GM06990 (cell line): ENCODE measurements around the gene HMBS.
"Not testable (repeated sequence)": the region's sequence is repeated elsewhere in the genome, so short reads cannot be mapped to it uniquely, and the experiment has no call there.

Experiments used
- DNase-seq: peaks from one replicate; pipeline ENCODE4 v3.0.0-alpha.2; 2011; ENCODE audit not compliant: insufficient read length; ENCODE audit errors: extremely low read depth
- H3K27me3 ChIP-seq: replicated peaks from 2 replicates; pipeline ENCODE4 v1.6.0; 2011; ENCODE audit warnings: low read length; ENCODE audit not compliant: control insufficient read depth, insufficient read depth
- H3K36me3 ChIP-seq: 2 replicates; pipeline ENCODE4 v1.5.1; 2011; ENCODE audit warnings: low read length; ENCODE audit not compliant: control insufficient read depth, insufficient read depth
- H3K4me3 ChIP-seq: replicated peaks from 2 replicates; pipeline ENCODE4 v1.5.1; 2011; ENCODE audit warnings: low read depth, mild to moderate bottlenecking, control low read depth, low read length
- TF ChIP-seq, protein P1 (sequence below): IDR thresholded peaks from 2 replicates; pipeline ENCODE4 v1.5.1; 2011; ENCODE audit warnings: low read length, control low read depth, mild to moderate bottlenecking, inconsistent platforms; ENCODE audit not compliant: insufficient read depth, poor library complexity, severe bottlenecking

The HMBS gene

DNA sequence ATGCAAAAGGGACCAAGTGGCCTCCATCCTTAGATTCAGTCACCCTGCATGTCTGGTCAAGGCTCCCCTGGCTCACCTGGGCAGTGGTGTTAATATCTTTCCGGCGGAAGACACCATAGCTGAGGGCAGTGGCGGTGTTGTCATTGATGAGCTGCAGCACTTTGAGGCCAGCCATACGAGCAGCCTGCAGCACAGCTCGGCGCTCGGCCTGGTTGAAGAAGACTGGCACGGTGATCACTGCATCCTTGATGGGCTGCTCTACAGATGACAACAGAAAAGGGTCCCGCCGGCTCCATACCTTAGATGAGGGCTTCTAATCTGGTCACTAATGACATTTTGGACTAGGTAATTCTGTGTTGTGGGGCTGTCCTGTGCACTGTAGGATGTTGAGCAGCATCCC lies 30.3 kb upstream of the HMBS start:
- TF ChIP-seq, protein P1, sequence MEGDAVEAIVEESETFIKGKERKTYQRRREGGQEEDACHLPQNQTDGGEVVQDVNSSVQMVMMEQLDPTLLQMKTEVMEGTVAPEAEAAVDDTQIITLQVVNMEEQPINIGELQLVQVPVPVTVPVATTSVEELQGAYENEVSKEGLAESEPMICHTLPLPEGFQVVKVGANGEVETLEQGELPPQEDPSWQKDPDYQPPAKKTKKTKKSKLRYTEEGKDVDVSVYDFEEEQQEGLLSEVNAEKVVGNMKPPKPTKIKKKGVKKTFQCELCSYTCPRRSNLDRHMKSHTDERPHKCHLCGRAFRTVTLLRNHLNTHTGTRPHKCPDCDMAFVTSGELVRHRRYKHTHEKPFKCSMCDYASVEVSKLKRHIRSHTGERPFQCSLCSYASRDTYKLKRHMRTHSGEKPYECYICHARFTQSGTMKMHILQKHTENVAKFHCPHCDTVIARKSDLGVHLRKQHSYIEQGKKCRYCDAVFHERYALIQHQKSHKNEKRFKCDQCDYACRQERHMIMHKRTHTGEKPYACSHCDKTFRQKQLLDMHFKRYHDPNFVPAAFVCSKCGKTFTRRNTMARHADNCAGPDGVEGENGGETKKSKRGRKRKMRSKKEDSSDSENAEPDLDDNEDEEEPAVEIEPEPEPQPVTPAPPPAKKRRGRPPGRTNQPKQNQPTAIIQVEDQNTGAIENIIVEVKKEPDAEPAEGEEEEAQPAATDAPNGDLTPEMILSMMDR, result no peak
- no peak overlapping the region for H3K4me3 ChIP-seq
- H3K27me3 ChIP-seq, result no peaks in the 10 kb centered on the region
- peaks cover 41% of the 10 kb centered on the region for H3K36me3 ChIP-seq
- DNase-seq, result no peak

- peak overlapping the region; percentile 99 for H3K4me3 ChIP-seq
- no peaks in the 10 kb centered on the region for H3K27me3 ChIP-seq
- DNase-seq, result no peak
- H3K36me3 ChIP-seq, result peaks cover 35% of the 10 kb centered on the region
- TF ChIP-seq, protein P1, result peak; percentile 24
These were observed 28.8 kb upstream of the HMBS start for GRCh38 chr11:119055901-119056300.

GRCh38 chr11:119056421-119056999 lies 28.2 kb upstream of the HMBS start:
- peak; percentile 62 for DNase-seq
- peaks cover 28% of the 10 kb centered on the region for H3K36me3 ChIP-seq
- TF ChIP-seq, protein P1, result no peak
- no peaks in the 10 kb centered on the region for H3K27me3 ChIP-seq
- H3K4me3 ChIP-seq, result peak overlapping the region; percentile 99

DNA sequence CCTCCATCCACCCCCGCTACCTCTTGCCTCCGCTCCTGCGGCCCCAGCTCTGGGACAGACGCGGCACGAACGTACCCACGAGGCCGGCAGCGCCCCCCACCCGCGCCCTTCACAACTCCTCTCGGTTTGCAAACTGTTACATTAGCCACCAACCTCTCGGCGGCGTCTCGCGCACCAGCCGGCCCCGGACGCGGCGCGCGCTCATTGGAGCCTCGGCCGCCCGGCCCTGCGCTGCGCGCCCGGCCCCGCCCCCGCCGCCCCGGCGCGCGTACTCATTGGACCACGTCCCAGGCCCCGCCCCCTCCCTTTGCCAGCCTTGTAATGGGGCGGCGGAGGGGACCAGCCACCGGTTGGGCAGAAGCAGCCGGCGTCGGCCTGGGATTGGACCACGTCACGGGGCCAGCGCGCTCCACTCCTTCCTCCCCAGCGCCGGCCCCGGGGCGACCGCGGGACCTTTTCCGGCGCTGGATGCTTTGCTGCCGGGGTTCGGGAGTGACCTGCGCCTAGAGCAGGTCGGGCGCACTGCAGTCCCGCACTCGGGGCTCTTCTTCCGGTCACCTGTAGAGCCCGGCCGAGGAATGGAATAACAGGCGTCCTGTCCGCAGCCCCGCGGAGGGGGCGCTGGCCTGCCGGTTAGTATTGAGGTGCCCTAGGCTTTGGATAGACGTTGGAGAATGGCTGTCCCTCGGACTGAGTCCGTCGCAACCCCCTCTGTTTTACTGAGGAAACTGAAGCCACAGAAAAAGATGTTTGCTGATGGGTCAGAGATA lies 27.5 kb upstream of the HMBS start, which contains the start of gene HYOU1:
HYOU1 (minus strand) TSS at position 206 of the 770 bp plus-strand sequence. CDS start 1,045 bp downstream, outside the sequence.
- TF ChIP-seq, protein P1, result peak; percentile 26
- no peaks in the 10 kb centered on the region for H3K27me3 ChIP-seq
- peaks cover 22% of the 10 kb centered on the region for H3K36me3 ChIP-seq
- peak within 1 kb of the TSS; percentile 99 for H3K4me3 ChIP-seq
- DNase-seq, result peak; percentile 97

DNA sequence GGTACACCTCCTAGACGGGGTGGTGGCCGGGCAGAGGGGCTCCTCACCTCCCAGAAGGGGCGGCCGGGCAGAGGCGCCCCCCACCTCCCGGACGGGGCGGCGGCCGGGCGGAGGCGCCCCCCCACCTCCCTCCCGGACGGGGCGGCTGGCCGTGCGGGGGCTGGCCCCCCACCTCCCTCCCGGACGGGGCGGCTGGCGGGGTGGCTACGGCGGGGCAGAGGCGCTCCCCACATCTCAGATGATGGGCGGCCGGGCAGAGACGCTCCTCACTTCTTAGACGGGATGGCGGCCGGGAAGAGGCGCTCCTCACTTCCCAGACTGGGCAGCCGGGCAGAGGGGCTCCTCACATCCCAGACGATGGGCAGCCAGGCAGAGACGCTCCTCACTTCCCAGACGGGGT lies 25.6 kb upstream of the HMBS start:
- peaks cover 12% of the 10 kb centered on the region for H3K36me3 ChIP-seq
- H3K27me3 ChIP-seq, DNase-seq, H3K4me3 ChIP-seq: not testable (repeated sequence)

DNA sequence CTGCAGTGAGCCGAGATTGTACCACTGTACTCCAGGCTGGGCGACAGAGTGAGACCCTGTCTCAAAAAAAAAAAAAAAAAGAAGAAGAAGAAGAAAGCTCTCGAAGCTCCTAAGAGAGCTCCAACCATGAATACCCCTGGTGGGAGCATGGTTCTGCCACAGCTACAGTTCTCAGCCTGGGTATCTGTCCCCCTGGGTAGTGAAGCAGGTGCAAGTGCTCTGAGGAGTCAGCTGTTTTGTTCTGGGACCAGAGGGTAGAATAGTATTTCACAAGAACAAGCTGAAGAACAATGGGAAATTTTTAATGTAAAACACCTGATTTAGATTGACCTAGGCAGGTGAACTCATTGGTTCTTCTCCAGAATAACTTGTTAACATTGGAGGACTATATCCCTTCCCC lies 23.4 kb upstream of the HMBS start:
- DNase-seq, result no peak
- Histone ChIP-seq H3K4me3 (no peak overlapping the region), H3K27me3 (no peaks in the 10 kb centered on the region), H3K36me3 (no peaks in the 10 kb centered on the region; the same call in 1 of the 2 replicates)
- TF ChIP-seq, protein P1, result no peak
